Adipocyte (in vitro differentiated cells): Measurements from ENCODE around the gene ZDHHC19.

ENCODE experiments used
- DNase-seq: peaks from one replicate; pipeline ENCODE4 v3.0.0-alpha.2; 2015; ENCODE audit warnings: low read depth
- H3K27me3 ChIP-seq: replicated peaks from 2 replicates; pipeline ENCODE4 v1.7.0; 2013; ENCODE audit warnings: mild to moderate bottlenecking, low read length, moderate library complexity; ENCODE audit not compliant: control insufficient read depth, insufficient read depth
- H3K36me3 ChIP-seq: 2 replicates; pipeline ENCODE4 v1.7.0; 2013; ENCODE audit warnings: low read length, mild to moderate bottlenecking, moderate library complexity; ENCODE audit not compliant: control insufficient read depth, insufficient read depth, severe bottlenecking
- H3K4me1 ChIP-seq: 2 replicates; pipeline ENCODE4 v1.7.0; 2013; ENCODE audit warnings: mild to moderate bottlenecking, low read length, moderate library complexity; ENCODE audit not compliant: control insufficient read depth, insufficient read depth
- H3K4me3 ChIP-seq: 2 replicates; pipeline ENCODE4 v1.7.0; 2013; ENCODE audit warnings: mild to moderate bottlenecking, low read length, moderate library complexity
- H3K9ac ChIP-seq: 2 replicates; pipeline ENCODE4 v1.7.0; 2013; ENCODE audit warnings: mild to moderate bottlenecking, low read length, moderate library complexity
- H3K9me3 ChIP-seq: 2 replicates; pipeline ENCODE4 v1.7.0; 2013; ENCODE audit warnings: mild to moderate bottlenecking, low read length, moderate library complexity; ENCODE audit not compliant: control insufficient read depth

The ZDHHC19 gene

DNA sequence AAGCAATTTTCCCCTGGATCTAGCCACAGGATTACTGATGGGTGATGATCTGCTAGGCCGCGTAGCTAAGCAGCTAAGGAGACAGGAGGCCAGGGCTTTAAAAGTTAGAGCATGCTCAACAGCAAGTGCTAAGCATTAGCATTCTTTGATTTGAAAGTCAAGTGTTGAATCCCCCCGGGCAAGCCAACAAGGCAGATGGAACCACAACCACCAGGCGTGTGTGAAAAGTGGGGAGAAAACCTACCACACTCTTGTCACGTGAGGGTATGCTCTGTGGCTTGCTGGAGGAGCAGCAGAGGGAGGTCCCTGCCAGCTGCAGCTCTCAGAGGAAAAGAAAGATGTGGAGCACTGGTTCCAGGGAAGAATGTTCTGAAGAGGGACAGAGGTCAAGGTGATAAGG, 26.0 kb upstream of the ZDHHC19 start:
- no peak overlapping the region for H3K9ac ChIP-seq
- H3K9me3 ChIP-seq = no peaks in the 10 kb centered on the region
- no peak overlapping the region for H3K4me3 ChIP-seq
- peaks cover 32% of the 10 kb centered on the region for H3K4me1 ChIP-seq
- no peak for DNase-seq
- no peaks in the 10 kb centered on the region for H3K27me3 ChIP-seq
- peaks cover 56% of the 10 kb centered on the region for H3K36me3 ChIP-seq

- H3K4me3 ChIP-seq = no peak overlapping the region
- H3K9ac ChIP-seq = no peak overlapping the region
These were observed 25.0 kb upstream of the ZDHHC19 start for GRCh38 chr3:196236223-196236622.

GRCh38 chr3:196235452-196236122, 24.4 kb upstream of the ZDHHC19 start:
- Histone ChIP-seq H3K27me3 (no peaks in the 10 kb centered on the region), H3K4me3 (no peak overlapping the region), H3K9me3 (no peaks in the 10 kb centered on the region), H3K4me1 (peaks cover 29% of the 10 kb centered on the region), H3K36me3 (peaks cover 44% of the 10 kb centered on the region), H3K9ac (no peak overlapping the region)
- no peak for DNase-seq

More at GRCh38 chr3:196236223-196236622, 25.0 kb upstream of the ZDHHC19 start:
- DNase-seq = no peak
- Histone ChIP-seq H3K9me3 (no peaks in the 10 kb centered on the region), H3K36me3 (peaks cover 46% of the 10 kb centered on the region), H3K27me3 (no peaks in the 10 kb centered on the region), H3K4me1 (peaks cover 32% of the 10 kb centered on the region)

DNA sequence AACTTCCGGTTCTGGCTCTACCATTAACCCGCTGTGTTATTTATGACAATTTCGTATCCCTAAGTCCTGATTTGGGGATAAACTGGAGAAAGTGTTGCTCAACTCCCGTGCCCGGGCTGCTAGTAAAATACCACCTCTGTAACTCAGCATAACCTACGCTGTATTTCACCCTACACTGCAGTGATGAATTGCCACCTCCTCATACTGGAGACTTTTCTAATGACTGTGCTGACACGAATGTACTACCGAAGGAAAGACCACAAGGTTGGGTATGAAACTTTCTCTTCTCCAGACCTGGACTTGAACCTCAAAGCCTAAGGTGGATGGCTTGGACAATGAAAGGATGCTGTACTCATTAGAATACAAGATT, 21.7 kb upstream of the ZDHHC19 start:
- H3K27me3 ChIP-seq = no peaks in the 10 kb centered on the region
- H3K4me1 ChIP-seq = peaks cover 23% of the 10 kb centered on the region
- no peak for DNase-seq
- H3K4me3 ChIP-seq = no peak overlapping the region
- no peak overlapping the region for H3K9ac ChIP-seq
- peaks cover 18% of the 10 kb centered on the region for H3K36me3 ChIP-seq
- no peaks in the 10 kb centered on the region for H3K9me3 ChIP-seq

DNA sequence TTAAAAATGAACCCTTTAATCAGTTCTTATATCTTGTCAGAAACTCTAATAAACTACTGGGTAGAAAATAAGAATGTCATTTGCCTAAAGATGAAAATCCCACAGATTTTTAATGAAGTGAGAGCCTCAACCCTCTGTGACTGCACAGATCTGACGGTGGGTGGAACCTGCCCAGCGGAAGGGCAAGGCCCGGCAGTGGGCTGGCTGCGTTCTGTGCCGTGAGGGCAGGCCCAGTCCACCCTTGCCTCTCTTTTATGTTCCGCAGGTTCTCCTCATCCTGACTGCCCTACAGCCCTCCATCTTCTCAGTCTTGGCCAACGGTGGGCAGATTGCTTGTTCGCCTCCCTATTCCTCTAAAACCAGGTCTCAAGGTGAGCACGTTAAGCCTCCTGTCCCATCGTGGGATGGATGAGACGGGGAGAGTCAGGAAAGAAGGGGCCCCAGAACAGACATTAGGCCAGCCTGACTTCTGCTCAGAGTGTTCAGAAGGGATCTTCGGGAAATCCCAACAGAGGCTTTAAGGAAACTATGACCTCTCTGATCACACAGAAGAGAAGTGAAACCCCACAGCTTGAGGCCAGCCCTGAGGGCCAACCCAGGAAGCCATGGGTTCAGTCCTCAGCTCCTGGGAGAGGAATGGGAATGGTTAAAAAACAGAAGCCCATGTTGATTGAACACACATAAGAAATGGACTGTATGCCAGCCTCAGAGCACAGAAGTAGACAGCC, 21.1 kb upstream of the ZDHHC19 start:
- H3K36me3 ChIP-seq = peaks cover 12% of the 10 kb centered on the region
- no peak for DNase-seq
- H3K9me3 ChIP-seq = no peaks in the 10 kb centered on the region
- no peak overlapping the region for H3K4me3 ChIP-seq
- peaks cover 29% of the 10 kb centered on the region for H3K4me1 ChIP-seq
- no peaks in the 10 kb centered on the region for H3K27me3 ChIP-seq
- no peak overlapping the region for H3K9ac ChIP-seq

DNA sequence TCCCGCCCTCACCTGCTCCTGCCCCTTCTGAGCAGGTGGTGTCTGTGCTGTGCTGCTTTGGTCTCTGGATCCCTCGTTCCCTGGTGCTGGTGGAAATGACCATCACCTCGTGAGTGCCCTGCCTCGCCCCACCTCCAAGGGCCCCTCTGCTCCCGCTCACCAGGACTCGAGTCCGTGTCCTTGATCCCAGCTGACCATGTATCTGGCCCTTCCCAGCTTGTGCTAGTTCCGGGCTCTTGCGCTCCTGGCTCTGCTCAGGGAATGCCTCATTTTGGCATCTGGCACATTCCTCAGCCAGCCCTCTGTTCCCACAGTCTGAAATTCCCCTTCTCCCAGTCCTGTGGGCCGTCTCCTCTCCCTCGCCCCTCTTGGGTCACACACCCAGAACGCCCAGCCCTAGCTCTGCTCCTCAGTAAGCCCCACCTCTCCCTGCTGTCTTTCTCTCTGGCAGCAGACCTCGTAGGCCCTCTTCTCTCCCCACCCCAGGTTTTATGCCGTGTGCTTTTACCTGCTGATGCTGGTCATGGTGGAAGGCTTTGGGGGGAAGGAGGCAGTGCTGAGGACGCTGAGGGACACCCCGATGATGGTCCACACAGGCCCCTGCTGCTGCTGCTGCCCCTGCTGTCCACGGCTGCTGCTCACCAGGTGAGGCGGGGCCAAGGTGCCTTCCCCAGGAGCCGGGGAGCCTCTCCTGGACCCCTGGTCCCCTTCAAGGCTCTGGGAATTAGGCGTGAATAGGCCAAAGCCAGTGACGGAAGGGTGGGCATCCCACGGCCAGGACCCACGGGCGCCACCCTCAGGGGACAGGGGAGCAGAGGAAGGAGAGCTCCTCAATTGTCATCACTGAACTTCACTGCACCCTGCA, 16.7 kb upstream of the ZDHHC19 start:
- Histone ChIP-seq H3K4me1 (peaks cover 16% of the 10 kb centered on the region), H3K9me3 (no peaks in the 10 kb centered on the region), H3K36me3 (no peaks in the 10 kb centered on the region), H3K9ac (no peak overlapping the region), H3K4me3 (peak overlapping the region; percentile 31), H3K27me3 (no peaks in the 10 kb centered on the region)
- peak; percentile 48 for DNase-seq

DNA sequence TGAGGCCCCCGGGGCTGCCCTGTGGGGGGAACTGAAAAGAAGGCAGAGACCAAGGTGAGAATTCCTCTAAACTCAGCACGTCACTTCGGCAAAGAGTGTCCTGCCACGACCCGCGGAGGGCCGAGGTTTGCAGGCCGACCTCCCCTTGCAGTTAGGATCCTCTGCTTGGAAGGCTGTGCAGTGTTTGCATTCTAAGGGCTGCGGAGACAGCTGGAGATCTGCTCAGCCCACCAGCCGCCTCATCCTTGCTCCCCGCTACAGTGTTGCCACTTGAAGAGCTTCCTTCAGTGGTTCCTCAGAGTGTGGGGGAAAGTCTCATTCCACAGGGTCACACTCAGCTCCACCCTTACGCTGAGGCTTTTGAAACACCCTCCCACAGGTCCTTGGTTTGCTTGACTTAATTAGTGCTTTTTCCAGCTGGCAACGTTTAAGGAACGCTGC, 15.9 kb upstream of the ZDHHC19 start:
- no peaks in the 10 kb centered on the region for H3K27me3 ChIP-seq
- no peak for DNase-seq
- H3K36me3 ChIP-seq = no peaks in the 10 kb centered on the region
- H3K9ac ChIP-seq = no peak overlapping the region
- H3K9me3 ChIP-seq = no peaks in the 10 kb centered on the region
- no peak overlapping the region for H3K4me3 ChIP-seq
- H3K4me1 ChIP-seq = peaks cover 16% of the 10 kb centered on the region

DNA sequence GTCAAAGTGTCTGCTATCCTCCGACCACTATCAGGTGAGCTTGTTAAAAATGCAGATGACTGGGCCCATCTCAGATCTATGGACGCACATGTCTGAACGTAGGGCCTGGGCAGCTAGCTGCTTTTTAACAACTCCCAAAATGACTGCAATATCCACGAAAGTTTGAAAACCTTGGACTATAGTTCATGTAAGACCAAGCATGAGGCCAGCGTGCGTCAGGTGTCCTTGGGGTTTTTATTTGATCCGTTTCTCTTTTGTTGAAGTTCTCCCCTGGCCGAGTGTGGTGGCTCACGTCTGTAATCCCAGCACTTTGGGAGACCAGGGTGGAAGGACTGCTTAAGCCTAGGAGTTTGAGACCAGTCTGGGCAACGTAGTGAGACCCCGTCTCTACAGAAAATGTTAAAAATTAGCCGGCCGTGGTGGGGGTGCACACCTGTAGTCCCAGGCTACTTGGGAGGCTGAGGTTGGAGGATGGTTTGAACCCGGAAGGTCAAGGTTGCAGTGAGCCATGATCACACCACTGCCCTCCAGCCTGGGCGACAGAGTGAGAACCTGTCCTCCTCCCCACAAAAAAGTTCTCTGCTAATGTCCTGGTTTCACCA, 14.7 kb upstream of the ZDHHC19 start:
- Histone ChIP-seq H3K27me3 (no peaks in the 10 kb centered on the region), H3K4me3 (no peak overlapping the region), H3K9me3 (no peaks in the 10 kb centered on the region), H3K4me1 (peaks cover 16% of the 10 kb centered on the region), H3K36me3 (no peaks in the 10 kb centered on the region), H3K9ac (no peak overlapping the region)
- no peak for DNase-seq

- no peaks in the 10 kb centered on the region for H3K36me3 ChIP-seq
- H3K27me3 ChIP-seq = no peaks in the 10 kb centered on the region
- no peak overlapping the region for H3K9ac ChIP-seq
- H3K9me3 ChIP-seq = no peaks in the 10 kb centered on the region
- H3K4me3 ChIP-seq = no peak overlapping the region
- DNase-seq = no peak
- peaks cover 16% of the 10 kb centered on the region for H3K4me1 ChIP-seq
These were observed 13.9 kb upstream of the ZDHHC19 start for GRCh38 chr3:196225086-196225485.

- DNase-seq = no peak
- Histone ChIP-seq H3K36me3 (no peaks in the 10 kb centered on the region), H3K9me3 (no peaks in the 10 kb centered on the region), H3K9ac (no peak overlapping the region), H3K27me3 (no peaks in the 10 kb centered on the region), H3K4me1 (peaks cover 21% of the 10 kb centered on the region), H3K4me3 (no peak overlapping the region)
These were observed 11.8 kb upstream of the ZDHHC19 start for GRCh38 chr3:196222876-196223595.
